Stimulated activated CD4-positive, alpha-beta T cell treated with anti-CD3 and anti-CD28 coated beads, Interleukin-1b, Interleukin-23, amount 100 ng/mL, for 4 hours (primary cell): Measurements from ENCODE around the gene EHD3.

Experiments used
- DNase-seq, 2 donors: peaks; one replicate each; pipeline ENCODE4 v3.0.0-alpha.2; 2020; ENCODE audit warnings: low read depth in 2 of 2

Gene EHD3

DNA sequence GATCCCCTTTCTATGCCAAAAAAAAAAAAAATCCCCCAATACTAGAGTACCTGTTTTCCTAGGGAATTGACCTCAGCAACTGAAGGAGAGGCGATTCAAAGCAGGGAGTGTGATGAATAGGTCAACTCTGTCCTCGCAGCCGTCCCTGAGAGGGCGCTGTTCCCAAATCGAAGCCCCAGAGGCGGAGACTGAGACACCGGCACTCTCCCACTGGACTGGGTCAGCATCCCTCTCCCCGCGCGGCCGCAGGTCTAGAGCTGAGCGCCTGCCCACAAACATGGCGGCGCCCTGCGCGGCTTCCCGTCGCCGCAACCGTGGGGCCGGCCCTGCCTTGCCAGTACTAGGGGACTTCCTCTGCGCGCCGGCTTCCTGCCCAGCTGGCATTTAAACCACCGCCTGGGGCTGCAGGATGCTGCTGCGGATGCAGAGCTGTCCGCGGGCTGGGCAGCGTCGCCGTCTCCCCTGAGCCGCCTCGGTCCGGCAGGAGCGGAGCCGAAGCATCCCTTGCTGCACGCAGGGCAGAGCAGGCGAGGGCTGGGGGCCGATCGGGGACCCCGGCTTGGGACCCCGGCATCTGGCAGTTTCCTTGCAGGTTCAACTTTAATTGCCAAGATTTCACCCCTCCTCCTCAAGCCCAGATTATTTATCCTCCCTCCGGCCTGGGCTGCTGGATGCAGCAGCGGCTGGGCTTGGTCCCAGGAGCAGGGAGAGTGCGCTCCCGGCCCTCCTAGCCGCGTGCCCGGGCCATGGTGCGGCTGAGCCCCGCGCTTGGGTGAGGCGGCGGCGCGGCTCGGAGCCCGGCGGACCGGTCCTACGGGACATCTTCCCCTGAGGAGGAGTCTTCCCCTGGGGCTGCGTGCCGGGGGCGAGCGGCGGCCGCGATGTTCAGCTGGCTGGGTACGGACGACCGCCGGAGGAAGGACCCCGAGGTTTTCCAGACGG lies at the start of gene EHD3:
EHD3 (plus strand) TSS at position 412 of the 942 bp plus-strand sequence; CDS start at position 882, 470 bp downstream.
- peak; percentile 60 to 77 for DNase-seq

DNA sequence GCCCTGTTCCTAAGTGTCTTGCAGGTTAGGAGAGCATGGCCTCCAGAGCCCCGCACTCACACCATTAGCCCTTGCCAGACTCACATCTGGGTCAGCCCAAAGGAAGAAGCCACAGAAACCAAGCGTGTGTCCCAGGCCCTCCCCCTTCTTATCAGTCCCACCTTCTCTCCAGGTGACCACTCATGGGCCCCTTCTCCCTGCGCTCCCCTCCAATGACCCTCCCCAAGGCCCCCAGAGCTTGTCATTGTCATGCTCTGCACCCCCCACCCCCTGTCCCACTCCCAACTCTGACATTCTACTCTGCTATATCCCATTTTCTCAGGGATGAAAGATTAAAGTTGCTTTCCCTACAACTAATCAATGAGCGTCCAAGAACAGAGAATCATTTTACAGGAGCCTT lies 46.8 kb upstream of the EHD3 start:
- DNase-seq = no peak

- DNase-seq = no peak
Measured at GRCh38 chr2:31188131-31188530, 45.8 kb upstream of the EHD3 start.

- no peak for DNase-seq
Measured at GRCh38 chr2:31189141-31189540, 44.8 kb upstream of the EHD3 start.

DNA sequence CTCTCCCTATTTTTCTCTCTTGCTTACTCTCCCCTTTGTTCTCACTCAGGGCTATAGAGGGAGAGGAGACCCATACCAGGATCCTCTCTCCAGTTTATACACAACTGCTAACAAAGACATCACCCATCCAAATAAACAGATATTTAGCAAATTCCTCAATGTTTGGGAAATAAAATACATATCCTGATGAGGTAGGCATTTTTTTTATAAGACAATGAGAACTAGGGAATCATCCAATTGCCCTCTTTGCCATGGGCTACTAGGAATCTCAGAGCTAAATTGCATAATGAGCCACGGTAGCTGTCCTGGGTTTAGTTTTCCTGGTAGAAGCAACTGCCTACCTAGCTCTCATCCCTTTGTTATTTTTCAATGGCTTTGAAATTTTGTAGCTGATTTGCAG lies 43.8 kb upstream of the EHD3 start:
- no peak for DNase-seq

GRCh38 chr2:31191931-31192330 lies 42.0 kb upstream of the EHD3 start:
- no peak for DNase-seq

DNA sequence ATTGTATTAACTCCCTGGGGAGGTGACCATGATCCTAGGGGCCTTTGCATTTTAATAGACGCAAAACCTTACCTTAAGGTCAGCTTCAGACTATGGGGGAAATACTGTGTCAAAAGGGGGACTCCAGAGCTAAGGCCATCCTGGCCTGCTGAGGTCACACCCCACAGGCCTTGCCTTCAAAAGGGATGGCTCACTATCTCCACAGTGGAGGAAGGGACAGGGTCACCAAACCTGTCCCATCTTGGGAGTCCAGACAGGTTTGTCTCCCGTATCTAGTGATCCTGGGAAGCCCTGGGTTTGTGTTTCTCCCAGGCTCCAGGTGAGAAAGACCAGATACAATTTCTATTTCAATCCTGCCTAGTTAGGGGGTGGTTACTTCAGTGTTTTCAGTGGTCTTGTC lies 41.6 kb upstream of the EHD3 start:
- DNase-seq = no peak

DNA sequence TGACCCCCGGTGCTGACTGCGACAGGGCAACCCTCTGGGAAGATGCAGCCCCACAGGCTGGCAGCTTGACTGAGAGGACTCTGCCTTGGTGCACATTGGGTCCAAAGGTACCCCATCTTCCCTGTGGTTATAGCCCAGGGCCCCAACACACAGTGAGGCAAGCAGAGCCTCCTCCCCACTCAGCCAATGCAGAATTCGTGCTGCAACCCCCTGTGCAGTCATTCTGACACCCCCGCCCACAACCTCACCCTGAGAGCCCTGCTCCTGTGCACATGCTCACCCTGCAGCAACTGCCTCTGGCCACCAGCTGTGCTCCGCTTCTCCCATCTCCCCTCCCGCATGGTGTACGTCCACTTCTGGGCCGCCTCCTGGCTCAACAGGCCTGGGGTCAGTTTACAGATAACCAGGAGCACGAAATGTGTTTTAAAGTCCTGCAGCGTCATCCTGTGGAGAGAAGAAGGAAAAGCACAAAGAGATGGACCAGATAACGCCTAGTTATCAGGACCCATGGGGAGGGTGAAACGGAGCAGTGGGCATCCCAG lies 41.0 kb upstream of the EHD3 start:
- DNase-seq = no peak

DNA sequence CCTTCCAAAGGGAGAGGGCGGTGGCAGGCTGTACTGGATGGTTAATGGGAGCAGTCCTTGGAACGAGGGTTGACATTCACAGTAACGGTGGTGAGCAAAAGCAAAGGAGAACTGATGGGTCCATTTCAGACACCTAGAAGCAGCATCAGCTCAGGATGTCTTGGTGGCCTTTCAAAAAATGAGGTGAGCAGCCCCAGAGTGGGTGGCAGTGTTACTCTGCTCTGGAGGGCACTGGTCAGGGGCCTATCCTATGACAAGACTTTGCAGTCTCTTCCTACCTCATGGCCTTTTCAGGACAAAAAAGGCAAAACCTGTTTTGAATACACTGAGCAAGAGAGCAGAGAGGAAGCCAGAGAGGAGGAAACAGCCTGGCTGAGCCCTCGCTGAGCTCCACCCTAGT lies 40.1 kb upstream of the EHD3 start:
- DNase-seq = no peak

- DNase-seq = no peak
Measured at GRCh38 chr2:31196622-31197021, 37.3 kb upstream of the EHD3 start.

DNA sequence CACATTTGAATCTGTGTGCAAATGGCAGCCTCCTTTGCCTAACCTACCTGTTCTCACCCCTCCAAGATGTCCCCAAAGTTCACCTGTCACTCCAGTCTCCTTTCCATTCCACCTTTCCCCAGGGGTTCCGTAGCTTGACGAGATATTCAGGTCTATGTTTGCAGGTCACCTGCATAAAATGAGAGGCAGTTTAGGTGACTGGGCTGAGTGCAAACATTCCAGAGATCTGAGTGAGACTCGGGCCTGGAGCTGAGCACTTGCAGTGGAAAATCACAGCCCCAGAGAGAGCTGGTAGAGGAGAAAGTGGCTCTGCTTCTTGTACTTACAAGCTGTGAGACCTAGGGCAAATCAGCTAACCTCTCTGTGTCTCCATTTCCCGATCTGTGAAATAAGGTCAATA lies 36.8 kb upstream of the EHD3 start:
- no peak for DNase-seq

DNA sequence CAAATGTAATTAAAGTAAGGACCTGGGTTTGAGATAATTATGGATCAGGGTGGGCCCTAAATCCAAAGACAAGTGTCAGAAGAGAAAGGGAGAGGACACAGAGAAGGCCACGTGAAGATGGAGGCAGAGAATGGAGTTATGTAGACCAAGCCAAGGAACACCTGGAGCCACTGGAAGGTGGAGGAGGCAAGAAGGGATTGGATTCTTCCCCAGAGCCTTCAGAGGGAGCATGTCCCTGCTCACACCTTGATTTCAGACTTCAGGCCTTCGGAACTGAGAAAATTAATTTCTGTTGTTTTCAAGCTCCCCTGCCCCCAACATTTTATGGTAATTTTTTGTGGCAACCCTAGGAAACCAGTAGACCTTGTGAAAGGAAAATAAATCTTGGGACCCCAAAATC lies 36.3 kb upstream of the EHD3 start:
- no peak for DNase-seq

GRCh38 chr2:31199206-31199605 lies 34.7 kb upstream of the EHD3 start:
- no peak for DNase-seq

GRCh38 chr2:31200972-31201371 lies 33.0 kb upstream of the EHD3 start:
- DNase-seq = no peak

DNA sequence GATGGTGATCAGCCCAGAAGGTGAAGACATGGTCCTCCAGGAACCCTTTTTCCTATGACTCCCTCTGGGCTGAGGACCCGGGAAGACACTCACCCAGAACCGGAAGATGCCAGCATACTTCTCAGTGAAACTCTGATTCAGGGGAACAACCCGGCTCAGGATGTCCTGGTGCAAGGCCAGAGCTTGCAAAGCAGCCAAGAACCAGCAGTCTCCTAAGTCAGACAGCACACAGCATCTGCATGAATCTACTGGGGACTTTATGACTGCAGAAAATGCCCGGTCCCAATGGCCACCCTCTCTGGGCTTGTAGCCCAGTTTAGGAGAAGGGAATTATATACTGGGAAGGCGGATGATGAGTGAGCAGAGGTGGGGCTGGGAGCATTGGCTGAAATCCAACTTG lies 31.9 kb upstream of the EHD3 start:
- DNase-seq = no peak

DNA sequence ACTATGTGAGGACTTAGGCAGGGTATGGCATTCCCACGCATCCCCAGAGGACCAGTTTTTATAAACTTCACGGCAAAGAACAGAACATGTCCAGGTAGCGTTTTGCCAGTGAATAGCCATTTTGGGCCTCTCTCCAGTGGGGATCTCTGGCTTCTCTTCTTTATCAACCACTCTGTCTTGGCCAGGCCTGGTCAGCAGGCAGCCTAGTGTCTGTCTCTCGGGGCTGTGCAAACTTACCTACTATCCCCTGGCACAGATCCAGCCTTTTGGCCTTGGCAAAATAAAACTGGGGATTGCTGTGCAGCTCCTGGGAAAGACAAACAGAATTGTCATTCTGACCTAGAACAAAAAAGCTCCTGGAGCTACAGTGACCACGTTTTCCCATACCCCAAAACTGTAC lies 31.1 kb upstream of the EHD3 start:
- no peak for DNase-seq

- DNase-seq = no peak
Measured at GRCh38 chr2:31203916-31204315, 30.0 kb upstream of the EHD3 start.

- DNase-seq = no peak
Measured at GRCh38 chr2:31204783-31205182, 29.2 kb upstream of the EHD3 start.

DNA sequence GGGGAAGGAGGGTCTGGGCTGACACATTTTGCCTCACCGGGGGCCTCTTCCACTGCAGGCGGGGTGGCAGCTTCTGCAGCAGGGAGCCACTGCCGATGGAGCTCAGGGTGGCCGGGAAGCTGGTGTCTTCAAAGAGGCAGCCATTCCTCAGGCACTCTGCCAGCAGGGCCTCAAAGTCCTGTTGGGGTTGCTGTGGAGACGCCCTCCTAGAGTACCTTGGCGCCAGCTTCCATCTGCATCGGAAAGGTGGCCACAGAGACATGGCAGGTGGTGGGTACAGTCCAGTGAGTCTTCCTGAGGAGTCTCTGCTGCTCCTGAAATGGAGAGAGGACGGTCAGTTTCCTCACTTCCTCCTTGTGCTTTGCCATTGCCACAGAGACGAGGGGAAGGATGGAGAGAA lies 28.8 kb upstream of the EHD3 start:
- no peak for DNase-seq

DNA sequence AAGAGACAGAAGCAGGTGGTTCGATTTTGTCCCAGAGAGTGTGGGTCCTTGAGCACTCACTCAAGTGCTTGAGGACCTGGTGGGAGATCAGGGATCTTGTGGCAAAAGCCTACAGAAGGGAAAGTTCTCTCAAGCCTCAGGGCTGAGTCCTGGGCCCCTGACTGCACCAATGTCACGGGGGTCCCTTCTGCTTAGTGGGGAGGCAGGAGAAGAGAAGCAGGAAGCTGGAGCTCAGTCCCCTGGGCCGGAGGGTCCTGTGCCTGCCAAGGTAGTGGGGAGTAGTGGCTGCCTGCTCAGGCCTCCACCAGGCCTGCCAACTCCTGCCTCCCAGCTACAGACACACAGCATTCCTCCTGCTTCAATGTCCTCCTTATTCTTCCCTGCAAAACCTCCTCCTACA lies 28.3 kb upstream of the EHD3 start:
- no peak for DNase-seq

DNA sequence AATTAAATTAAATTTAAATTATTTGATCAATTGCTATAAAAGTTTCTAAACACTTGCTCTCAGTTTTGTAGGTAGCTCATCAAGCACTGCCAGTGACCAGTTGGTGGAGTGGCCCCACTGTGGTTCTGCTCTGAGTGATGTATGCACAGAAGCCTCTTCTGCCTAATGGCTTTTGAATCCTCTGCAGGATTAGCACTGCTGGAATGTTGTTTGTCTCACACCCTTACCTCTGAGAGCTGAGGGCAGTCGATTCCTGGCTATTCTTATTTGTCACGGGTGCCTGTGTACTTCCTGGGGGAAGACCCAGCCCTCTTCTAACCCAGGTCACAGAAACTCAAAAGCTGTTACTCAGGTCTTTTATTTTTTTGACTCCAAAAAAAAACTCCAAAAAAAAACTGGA lies 26.2 kb upstream of the EHD3 start:
- no peak for DNase-seq

GRCh38 chr2:31208240-31208639 lies 25.7 kb upstream of the EHD3 start:
- DNase-seq = no peak
